Spinal cord (tissue), 10 donors: ENCODE data around the gene LGALS8. TPM values are rescaled to one million over a fixed set of nuclear protein-coding genes. Genes with fewer than 3 reads are reported as not detected.
"Not testable (repeated sequence)": the region's sequence is repeated elsewhere in the genome, so short reads cannot be mapped to it uniquely, and the experiment has no call there.

Source experiments
- DNase-seq, 6 donors: peaks; one replicate each; pipeline versions ENCODE4 v3.0.0 to v3.0.0-alpha.2; 2013 to 2015; ENCODE audit warnings: low spot score in 6 of 6, low read depth in 4 of 6
- H3K27ac ChIP-seq: one replicate; pipeline ENCODE4 v1.5.1; 2013; ENCODE audit warnings: low read depth, low read length, control low read depth
- H3K27me3 ChIP-seq: one replicate; pipeline ENCODE4 v1.6.1; 2013; ENCODE audit warnings: low read length; ENCODE audit not compliant: control insufficient read depth, insufficient read depth
- H3K36me3 ChIP-seq: one replicate; pipeline ENCODE4 v1.6.1; 2013; ENCODE audit warnings: low read length; ENCODE audit not compliant: control insufficient read depth, insufficient read depth
- H3K4me1 ChIP-seq: one replicate; pipeline ENCODE4 v1.6.1; 2013; ENCODE audit warnings: low read length; ENCODE audit not compliant: control insufficient read depth, insufficient read depth
- H3K4me3 ChIP-seq: one replicate; pipeline ENCODE4 v1.5.1; 2013; ENCODE audit warnings: low read depth, low read length, control low read depth
- H3K9me3 ChIP-seq: one replicate; pipeline ENCODE4 v1.6.1; 2013; ENCODE audit warnings: low read length; ENCODE audit not compliant: control insufficient read depth, insufficient read depth
- WGBS: methylation state at CpG from one replicate; pipeline ENCODE4 v1.1.5; 2013; ENCODE audit warnings: missing lambda C conversion rate; ENCODE audit not compliant: insufficient coverage; 5-methylcytosine and 5-hydroxymethylcytosine counted together
- polyA plus RNA-seq, 2 donors: library from polyadenylated mRNA; unstranded; fragments of 120-200 nt; gene quantifications; one replicate each; pipeline ENCODE4 v1.2.1, GENCODE V29; 2013; ENCODE audit not compliant: insufficient read length in 2 of 2
- total RNA-seq, 2 donors: library from RNA; depleted of rRNA in 1 of 2; stranded (reverse); fragments of 120-200 nt in 1 of 2; fragments of >200 nt in 1 of 2; gene quantifications; one replicate each; pipeline versions ENCODE4 v1.2.3 to v1.2.4, GENCODE V29; 2013 to 2014
- donor health status: healthy.

Gene LGALS8
- total and polyA plus RNA-seq, 4 donors, result 54.6 to 99.0 (median 60.6) TPM

DNA sequence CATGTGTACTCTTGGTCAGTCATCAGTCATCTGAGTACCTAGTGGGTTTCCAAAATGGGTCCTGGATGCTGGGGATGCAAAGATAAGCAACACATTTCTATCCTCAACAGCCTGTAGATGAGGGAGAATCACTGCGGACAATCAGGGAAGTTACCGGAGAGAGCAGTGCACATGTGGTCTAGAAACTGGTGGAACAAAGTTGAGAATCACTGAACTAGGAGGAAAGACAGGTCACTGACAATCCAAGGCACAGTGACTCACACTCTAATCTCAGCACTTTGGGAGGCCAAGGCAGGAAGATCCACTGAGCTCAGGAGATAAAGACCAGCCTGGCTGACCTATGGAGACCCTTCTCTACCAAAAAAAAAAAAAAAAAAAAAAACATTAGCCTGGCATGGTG, 31.4 kb upstream of the LGALS8 start:
- DNase-seq, result no peak
- Histone ChIP-seq H3K4me1 (no peaks in the 10 kb centered on the region), H3K9me3 (no peaks in the 10 kb centered on the region), H3K4me3 (no peak overlapping the region), H3K27ac (no peak overlapping the region), H3K27me3 (no peaks in the 10 kb centered on the region), H3K36me3 (no peaks in the 10 kb centered on the region)
- 80% methylated on average over 1 of the region's 2 CpGs for WGBS

DNA sequence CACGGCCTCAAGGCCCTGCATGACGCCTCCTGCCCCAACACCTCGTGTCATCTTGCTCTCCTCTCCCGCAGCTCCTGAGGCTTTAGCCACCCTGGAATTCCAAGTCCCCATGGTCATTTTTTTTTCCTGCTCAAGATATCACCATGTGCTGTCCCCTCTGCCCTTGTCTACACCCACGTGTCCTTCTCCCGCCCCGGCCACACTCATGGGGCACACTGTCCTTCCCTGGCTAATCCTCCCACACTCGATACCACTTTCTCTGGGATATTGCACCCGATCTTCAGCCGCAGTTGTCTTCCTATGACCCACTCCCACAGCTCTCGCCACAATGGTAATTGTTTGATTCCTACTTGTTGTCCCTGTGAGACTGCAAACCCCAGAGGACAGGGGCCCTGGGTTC, 29.7 kb upstream of the LGALS8 start:
- 84% methylated on average over 10 of the region's 11 CpGs for WGBS
- H3K27ac ChIP-seq, result no peak overlapping the region
- H3K4me1 ChIP-seq, result peaks cover 1% of the 10 kb centered on the region
- DNase-seq, result no peak
- no peaks in the 10 kb centered on the region for H3K36me3 ChIP-seq
- H3K4me3 ChIP-seq, result no peak overlapping the region
- H3K27me3 ChIP-seq, result no peaks in the 10 kb centered on the region
- no peaks in the 10 kb centered on the region for H3K9me3 ChIP-seq

DNA sequence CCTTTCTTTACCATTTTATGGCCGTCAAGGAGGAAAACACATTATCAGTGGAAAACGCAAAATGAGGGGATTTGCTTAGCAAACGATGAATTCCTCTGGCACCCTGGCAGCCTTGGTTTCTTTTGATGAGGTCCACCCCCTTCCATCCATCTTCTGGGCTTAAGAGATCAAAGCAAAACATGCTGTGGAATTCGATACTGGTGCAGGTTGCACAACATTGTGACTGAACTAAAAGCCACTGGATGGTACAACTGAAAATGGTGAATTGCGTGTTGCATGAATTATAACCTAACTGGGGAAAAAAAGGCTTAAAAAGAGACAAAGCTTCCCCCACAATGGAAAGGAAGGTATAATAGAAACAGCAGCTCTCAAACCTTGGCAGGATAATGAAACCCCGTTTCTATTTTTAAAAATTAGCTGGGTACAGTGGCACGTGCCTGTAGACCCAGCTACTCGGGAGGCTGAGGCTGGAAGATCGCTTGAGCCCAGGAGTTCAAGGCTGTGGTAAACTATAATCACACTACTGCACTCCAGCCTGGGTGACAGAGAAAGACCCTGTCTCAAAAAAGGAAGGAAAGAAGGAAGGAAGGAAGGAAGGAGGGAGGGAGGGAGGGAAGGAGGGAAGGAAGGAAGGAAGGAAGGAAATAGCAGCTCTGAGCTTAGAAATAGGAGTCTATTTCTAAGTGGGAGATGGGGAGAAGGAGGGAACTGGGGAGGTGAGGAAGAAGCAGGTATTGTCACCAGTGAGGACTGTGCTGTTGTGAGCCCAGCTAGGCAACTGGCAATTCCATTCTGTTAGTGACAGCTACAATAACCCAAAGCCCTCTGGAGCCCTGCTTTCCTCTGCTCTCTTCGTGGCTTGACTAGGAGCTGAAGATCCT, 29.0 kb upstream of the LGALS8 start:
- Histone ChIP-seq H3K27me3 (no peaks in the 10 kb centered on the region), H3K4me1 (peaks cover 4% of the 10 kb centered on the region), H3K4me3 (no peak overlapping the region), H3K36me3 (no peaks in the 10 kb centered on the region), H3K27ac (no peak overlapping the region), H3K9me3 (no peaks in the 10 kb centered on the region)
- 43% methylated on average over 4 of the region's 10 CpGs for WGBS
- no peak for DNase-seq

DNA sequence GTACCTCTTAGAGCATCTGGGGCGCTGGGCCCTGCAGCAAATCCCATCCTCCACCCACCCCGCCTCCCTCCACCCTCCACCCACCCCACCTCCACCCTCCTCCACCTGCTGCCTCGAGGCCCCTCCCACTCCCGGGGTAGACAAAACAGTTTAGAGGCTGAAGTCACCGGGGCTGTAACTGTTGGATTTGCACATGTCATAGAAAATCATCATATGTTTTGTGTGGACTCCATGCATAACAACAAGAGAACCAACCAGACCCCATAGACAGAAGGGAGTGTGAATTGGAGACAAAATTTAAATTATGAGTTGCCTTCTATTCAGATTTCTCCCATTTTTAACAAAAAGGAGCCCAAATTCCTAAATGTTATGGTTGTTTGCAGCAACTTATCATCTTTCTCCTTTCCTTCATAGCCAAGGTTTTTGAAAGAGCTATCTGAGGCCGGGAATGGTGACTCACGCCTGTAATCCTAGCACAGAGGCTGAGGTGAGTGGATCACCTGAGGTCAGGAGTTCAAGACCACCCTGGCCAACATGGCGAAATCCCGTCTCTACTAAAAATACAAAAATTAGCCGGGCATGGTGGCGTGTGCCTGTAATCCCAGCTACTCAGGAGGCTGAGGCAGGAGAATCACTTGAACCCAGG, 28.2 kb upstream of the LGALS8 start:
- Histone ChIP-seq H3K4me1 (peaks cover 4% of the 10 kb centered on the region), H3K27me3 (no peaks in the 10 kb centered on the region), H3K4me3 (no peak overlapping the region), H3K36me3 (no peaks in the 10 kb centered on the region), H3K9me3 (no peaks in the 10 kb centered on the region), H3K27ac (no peak overlapping the region)
- 94% methylated on average over 2 of the region's 11 CpGs for WGBS
- DNase-seq, result no peak

DNA sequence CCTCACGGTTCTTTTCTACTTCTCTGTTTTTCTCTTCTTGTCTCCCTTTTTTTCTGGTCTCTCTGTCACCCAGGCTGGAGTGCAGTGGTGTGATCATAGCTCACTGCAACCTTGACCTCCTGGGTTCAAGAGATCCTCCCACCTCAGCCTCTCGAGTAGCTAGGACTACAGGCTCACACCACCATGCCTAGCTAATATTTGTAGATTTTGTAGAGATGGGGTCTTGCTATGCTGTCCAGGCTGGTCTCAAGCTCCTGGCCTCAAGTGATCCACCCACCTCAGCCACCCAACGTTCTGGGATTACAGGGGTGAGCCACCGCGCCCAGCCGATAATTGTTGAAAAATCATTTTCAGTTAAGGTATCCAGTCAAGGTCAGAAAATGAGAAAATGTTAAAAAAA, 25.9 kb upstream of the LGALS8 start:
- Histone ChIP-seq H3K4me3 (no peak overlapping the region), H3K4me1 (peaks cover 5% of the 10 kb centered on the region), H3K27me3 (no peaks in the 10 kb centered on the region), H3K27ac (no peak overlapping the region), H3K36me3 (no peaks in the 10 kb centered on the region), H3K9me3 (no peaks in the 10 kb centered on the region)
- 98% methylated on average over 4 of the region's 6 CpGs for WGBS
- no peak for DNase-seq

DNA sequence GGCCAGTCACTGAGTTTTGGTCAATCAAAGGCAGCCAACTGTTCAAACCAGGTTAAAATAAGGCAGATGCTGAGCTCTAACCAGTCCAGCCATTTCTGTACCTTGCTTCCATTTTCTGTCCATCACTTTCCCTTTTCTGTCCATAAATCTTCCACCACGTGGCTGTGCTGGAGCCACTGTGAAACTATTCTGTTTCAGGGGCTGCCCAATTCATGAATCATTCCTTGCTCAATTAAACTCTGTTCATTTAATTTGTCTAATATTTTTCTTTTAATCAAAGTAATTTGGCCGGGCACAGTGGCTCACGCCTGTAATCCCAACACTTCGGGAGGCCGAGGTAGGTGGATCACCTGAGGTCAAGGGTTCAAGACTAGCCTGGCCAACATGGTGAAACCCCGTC, 22.7 kb upstream of the LGALS8 start:
- Histone ChIP-seq H3K27me3 (no peaks in the 10 kb centered on the region), H3K9me3 (no peaks in the 10 kb centered on the region), H3K4me3 (no peak overlapping the region), H3K36me3 (no peaks in the 10 kb centered on the region), H3K4me1 (peaks cover 10% of the 10 kb centered on the region), H3K27ac (no peak overlapping the region)
- DNase-seq, result no peak
- WGBS, result 87% methylated on average over 6 of the region's 6 CpGs

DNA sequence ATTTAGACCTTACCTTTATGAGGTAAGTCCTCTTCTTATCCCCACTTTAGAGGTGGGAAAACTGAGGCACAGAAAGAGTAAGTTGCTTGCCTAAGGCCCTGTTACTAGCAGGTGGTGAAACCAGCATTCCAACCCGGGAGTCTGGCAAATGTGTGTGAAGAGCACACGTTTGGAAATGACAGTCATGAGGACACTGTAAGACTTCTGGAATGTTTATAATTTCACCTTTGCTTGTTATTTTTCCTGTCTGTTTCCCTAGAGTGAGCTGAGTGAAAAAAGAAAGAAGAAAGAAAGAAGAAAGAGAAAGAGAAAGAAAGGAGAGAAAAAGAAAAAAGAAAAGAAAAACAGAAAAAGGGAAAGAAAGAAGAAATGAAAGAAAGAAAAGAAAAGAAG, 21.2 kb upstream of the LGALS8 start:
- H3K4me3 ChIP-seq, result no peak overlapping the region
- peaks cover 10% of the 10 kb centered on the region for H3K4me1 ChIP-seq
- H3K9me3 ChIP-seq, result no peaks in the 10 kb centered on the region
- DNase-seq, result no peak
- no peak overlapping the region for H3K27ac ChIP-seq
- WGBS, result 17% methylated on average over 1 of the region's 2 CpGs
- H3K36me3 ChIP-seq, result no peaks in the 10 kb centered on the region
- H3K27me3 ChIP-seq, result no peaks in the 10 kb centered on the region

DNA sequence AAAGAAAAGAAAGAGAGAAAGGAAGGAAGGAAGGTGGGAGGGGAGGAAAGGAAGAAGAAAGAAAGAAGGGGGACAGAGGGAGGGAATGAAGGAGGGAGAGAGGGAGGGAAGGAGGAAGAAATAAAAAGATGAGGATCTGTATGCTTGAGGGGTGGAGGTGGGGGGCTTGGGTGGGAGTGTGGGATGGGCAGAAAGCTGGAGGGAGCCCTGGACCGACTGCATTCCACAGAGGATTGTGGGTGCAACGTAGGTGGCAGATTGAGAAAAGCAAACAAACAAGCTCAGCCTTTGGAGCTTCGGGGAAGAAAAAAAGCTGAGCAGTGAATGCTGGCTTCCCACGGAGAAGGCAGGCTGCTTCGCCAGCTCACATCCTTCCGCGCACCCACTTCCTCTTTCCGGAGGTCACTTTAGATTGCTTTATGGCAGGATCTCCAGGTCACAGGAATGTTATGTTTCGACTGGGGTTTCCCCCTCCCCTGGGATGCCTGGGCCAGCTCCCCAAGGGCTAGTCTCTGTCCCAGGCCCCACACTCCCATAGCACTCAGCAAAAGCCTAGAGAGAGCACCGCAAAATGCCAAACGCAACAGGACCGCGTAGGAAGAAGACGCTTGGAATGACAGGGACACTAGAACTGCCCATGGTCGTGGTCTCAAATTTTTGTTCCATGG, 20.7 kb upstream of the LGALS8 start:
- WGBS, result 0% methylated on average over 5 of the region's 15 CpGs
- Histone ChIP-seq H3K4me1 (peaks cover 10% of the 10 kb centered on the region), H3K9me3 (no peaks in the 10 kb centered on the region), H3K27ac (peak overlapping the region; percentile 47), H3K4me3 (peak overlapping the region; percentile 40), H3K36me3 (no peaks in the 10 kb centered on the region), H3K27me3 (no peaks in the 10 kb centered on the region)
- peak in 2 of 6 donors; percentile 78 to 79 for DNase-seq

DNA sequence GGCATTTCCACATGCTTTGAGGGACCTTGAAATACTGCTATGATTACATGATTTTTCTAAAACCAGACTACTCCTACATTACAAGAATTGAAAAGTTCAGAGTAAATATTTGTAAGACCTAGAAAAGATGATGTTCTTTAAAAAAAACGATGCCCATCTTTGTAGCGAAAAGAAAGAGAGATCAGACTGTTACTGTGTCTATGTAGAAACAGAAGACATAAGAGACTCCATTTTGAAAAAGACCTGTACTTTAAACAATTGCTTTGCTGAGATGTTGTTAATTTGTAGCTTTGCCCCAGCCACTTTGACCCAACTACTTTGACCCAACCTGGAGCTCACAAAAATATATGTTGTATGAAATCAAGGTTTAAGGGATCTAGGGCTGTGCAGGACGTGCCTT, 19.4 kb upstream of the LGALS8 start:
- no CpG with 5 or more reads among the region's 3 CpGs for WGBS
- H3K4me1 ChIP-seq, H3K27me3 ChIP-seq, H3K9me3 ChIP-seq, H3K36me3 ChIP-seq, DNase-seq, H3K27ac ChIP-seq, H3K4me3 ChIP-seq: not testable (repeated sequence)
